ENCODE results near the gene MFSD1.

DNA sequence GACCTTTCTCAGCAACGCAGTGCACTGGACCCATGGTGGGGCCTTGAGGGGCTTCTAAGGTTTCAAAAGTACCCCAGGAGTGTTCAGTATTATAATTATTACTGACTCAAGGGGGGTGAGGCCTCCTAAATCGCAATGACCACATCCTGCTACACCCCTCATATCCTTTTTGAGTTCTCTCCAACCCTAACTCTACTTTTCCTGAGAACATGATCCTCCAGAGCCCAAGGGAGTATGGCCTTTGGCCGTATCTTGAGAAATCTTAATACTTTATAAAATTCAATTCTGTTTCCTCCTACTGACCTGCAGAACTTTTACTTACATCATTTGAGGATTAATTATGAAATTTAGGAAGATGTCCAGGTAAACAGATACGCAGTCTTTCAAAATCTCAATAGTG is 39.2 kb upstream of the MFSD1 start:
- TF ChIP-seq, protein P1, sequence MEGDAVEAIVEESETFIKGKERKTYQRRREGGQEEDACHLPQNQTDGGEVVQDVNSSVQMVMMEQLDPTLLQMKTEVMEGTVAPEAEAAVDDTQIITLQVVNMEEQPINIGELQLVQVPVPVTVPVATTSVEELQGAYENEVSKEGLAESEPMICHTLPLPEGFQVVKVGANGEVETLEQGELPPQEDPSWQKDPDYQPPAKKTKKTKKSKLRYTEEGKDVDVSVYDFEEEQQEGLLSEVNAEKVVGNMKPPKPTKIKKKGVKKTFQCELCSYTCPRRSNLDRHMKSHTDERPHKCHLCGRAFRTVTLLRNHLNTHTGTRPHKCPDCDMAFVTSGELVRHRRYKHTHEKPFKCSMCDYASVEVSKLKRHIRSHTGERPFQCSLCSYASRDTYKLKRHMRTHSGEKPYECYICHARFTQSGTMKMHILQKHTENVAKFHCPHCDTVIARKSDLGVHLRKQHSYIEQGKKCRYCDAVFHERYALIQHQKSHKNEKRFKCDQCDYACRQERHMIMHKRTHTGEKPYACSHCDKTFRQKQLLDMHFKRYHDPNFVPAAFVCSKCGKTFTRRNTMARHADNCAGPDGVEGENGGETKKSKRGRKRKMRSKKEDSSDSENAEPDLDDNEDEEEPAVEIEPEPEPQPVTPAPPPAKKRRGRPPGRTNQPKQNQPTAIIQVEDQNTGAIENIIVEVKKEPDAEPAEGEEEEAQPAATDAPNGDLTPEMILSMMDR (IDR thresholded peaks at IDR 0.05 in 4 of 5, conservative IDR thresholded peaks at IDR 0.05 in 1 of 5), result no peak
- no peak for TF ChIP-seq POLR2A (IDR thresholded peaks at IDR 0.05)
